ENCODE results near the gene UBXN6.

- TF ChIP-seq CTCF (IDR thresholded peaks at IDR 0.05; ENCODE audit: insufficient read depth, low read length) (no peak), REST (IDR thresholded peaks at IDR 0.05; ENCODE audit: insufficient replicate concordance, low read depth) (no peak), POLR2AphosphoS5 (IDR thresholded peaks at IDR 0.05; ENCODE audit: low read depth) (no peak)
These were observed 43.4 kb upstream of the UBXN6 start for GRCh38 chr19:4500841-4501591.
